ENCODE data around the gene KDM5C.

Gene KDM5C

GRCh38 chrX:53155512-53156206, 69.3 kb downstream of the KDM5C start:
- Histone ChIP-seq H2AFZ (ENCODE audit: low read length, unreplicated experiment) (no peak overlapping the region), H3K36me3 (ENCODE audit: insufficient read depth, low read length) (no peaks in the 10 kb centered on the region), H3K4me3 (ENCODE audit: low read depth, low read length) (no peak overlapping the region), H3K4me1 (ENCODE audit: control insufficient read depth, insufficient read depth, low read length, unreplicated experiment) (no peaks in the 10 kb centered on the region), H3K27ac (ENCODE audit: low read depth, low read length) (no peak overlapping the region), H3K79me2 (ENCODE audit: control insufficient read depth, insufficient read depth, low read length, unreplicated experiment) (no peaks in the 10 kb centered on the region), H3K27me3 (ENCODE audit: insufficient read depth, low read length) (no peaks in the 10 kb centered on the region)

GRCh38 chrX:53153581-53153980, 71.4 kb downstream of the KDM5C start:
- H3K27ac ChIP-seq (ENCODE audit: low read depth, low read length): no peak overlapping the region
- no peaks in the 10 kb centered on the region for H3K4me1 ChIP-seq (ENCODE audit: control insufficient read depth, insufficient read depth, low read length, unreplicated experiment)

More at GRCh38 chrX:53153581-53153980, 71.4 kb downstream of the KDM5C start:
- no peaks in the 10 kb centered on the region for H3K79me2 ChIP-seq (ENCODE audit: control insufficient read depth, insufficient read depth, low read length, unreplicated experiment)
- H3K36me3 ChIP-seq (ENCODE audit: insufficient read depth, low read length): no peaks in the 10 kb centered on the region
- H3K4me3 ChIP-seq (ENCODE audit: low read depth, low read length): no peak overlapping the region
- H2AFZ ChIP-seq (ENCODE audit: low read length, unreplicated experiment): no peak overlapping the region
- no peaks in the 10 kb centered on the region for H3K27me3 ChIP-seq (ENCODE audit: insufficient read depth, low read length)
